Mesendoderm (in vitro differentiated cells): ENCODE results near the gene IRF4.

Experiments
- DNase-seq: peaks from one replicate; pipeline ENCODE4 v3.0.0; 2013
- H2AK5ac ChIP-seq: 2 replicates; pipeline ENCODE4 v1.6.1; 2013; ENCODE audit warnings: low read length, inconsistent platforms
- H2BK120ac ChIP-seq: 2 replicates; pipeline ENCODE4 v1.6.1; 2013; ENCODE audit warnings: low read depth, mild to moderate bottlenecking, low read length, moderate library complexity, mixed read lengths
- H2BK15ac ChIP-seq: replicated peaks from 2 replicates; pipeline ENCODE4 v1.6.1; 2013; ENCODE audit warnings: low read depth, mild to moderate bottlenecking, moderate library complexity
- H2BK5ac ChIP-seq: 2 replicates; pipeline ENCODE4 v1.6.1; 2013; ENCODE audit warnings: low read length, inconsistent platforms
- H3K18ac ChIP-seq: 2 replicates; pipeline ENCODE4 v1.6.1; 2013; ENCODE audit warnings: mild to moderate bottlenecking, low read length, mixed read lengths
- H3K23ac ChIP-seq: one replicate; pipeline ENCODE4 v1.6.1; 2013; ENCODE audit warnings: low read length
- H3K27ac ChIP-seq: 2 replicates; pipeline ENCODE4 v1.5.1; 2013; ENCODE audit warnings: low read depth, mild to moderate bottlenecking, inconsistent platforms, low read length, moderate library complexity
- H3K27me3 ChIP-seq: 2 replicates; pipeline ENCODE4 v1.6.1; 2013; ENCODE audit warnings: low read length, control low read depth, mild to moderate bottlenecking, inconsistent platforms; ENCODE audit not compliant: insufficient read depth, poor library complexity
- H3K36me3 ChIP-seq: 2 replicates; pipeline ENCODE4 v1.6.1; 2013; ENCODE audit warnings: low read length, inconsistent platforms; ENCODE audit not compliant: control insufficient read depth, insufficient read depth
- H3K4ac ChIP-seq: one replicate; pipeline ENCODE4 v1.6.1; 2013; ENCODE audit warnings: low read depth, mild to moderate bottlenecking, low read length, moderate library complexity
- H3K4me1 ChIP-seq: 2 replicates; pipeline ENCODE4 v1.6.1; 2013; ENCODE audit warnings: low read depth, low read length, inconsistent platforms; ENCODE audit not compliant: control insufficient read depth
- H3K4me2 ChIP-seq: 2 replicates; pipeline ENCODE4 v1.6.1; 2013; ENCODE audit warnings: low read length
- H3K4me3 ChIP-seq: 2 replicates; pipeline ENCODE4 v1.5.1; 2013; ENCODE audit warnings: mild to moderate bottlenecking, low read length
- H3K56ac ChIP-seq: one replicate; pipeline ENCODE4 v1.6.1; 2013; ENCODE audit warnings: low read length
- H3K79me1 ChIP-seq: 2 replicates; pipeline ENCODE4 v1.6.1; 2013; ENCODE audit warnings: low read length, inconsistent platforms
- H3K79me2 ChIP-seq: 2 replicates; pipeline ENCODE4 v1.6.1; 2013; ENCODE audit warnings: mild to moderate bottlenecking, low read length; ENCODE audit not compliant: control insufficient read depth, insufficient read depth
- H3K9ac ChIP-seq: 2 replicates; pipeline ENCODE4 v1.6.1; 2013; ENCODE audit warnings: low read length, inconsistent platforms
- H4K5ac ChIP-seq: one replicate; pipeline ENCODE4 v1.6.1; 2013; ENCODE audit warnings: low read length
- H4K8ac ChIP-seq: one replicate; pipeline ENCODE4 v1.6.1; 2013; ENCODE audit warnings: low read depth, mild to moderate bottlenecking, control low read depth, low read length, moderate library complexity
- WGBS: extraction: QIAGEN DNeasy Blood & Tissue Kit; methylation state at CpG from one replicate; pipeline ENCODE4 v1.1.7; 2013; ENCODE audit warnings: low lambda C conversion rate, missing lambda C conversion rate; ENCODE audit not compliant: insufficient coverage; ENCODE audit errors: extremely low coverage; 5-methylcytosine and 5-hydroxymethylcytosine counted together

Gene IRF4

GRCh38 chr6:344816-345340 lies 46.7 kb upstream of the IRF4 start:
- H4K5ac ChIP-seq, result no peak overlapping the region
- H3K79me2 ChIP-seq, result no peaks in the 10 kb centered on the region
- no peak overlapping the region for H3K27ac ChIP-seq
- H2BK5ac ChIP-seq, result no peak overlapping the region
- H3K4me3 ChIP-seq, result no peak overlapping the region
- H3K18ac ChIP-seq, result no peak overlapping the region
- DNase-seq, result no peak
- H3K4me2 ChIP-seq, result no peak overlapping the region
- no peak overlapping the region for H3K56ac ChIP-seq
- no peak overlapping the region for H2AK5ac ChIP-seq
- H3K4me1 ChIP-seq, result no peaks in the 10 kb centered on the region
- no peak overlapping the region for H3K9ac ChIP-seq
- WGBS, result no CpG with 5 or more reads among the region's 8 CpGs
- no peaks in the 10 kb centered on the region for H3K79me1 ChIP-seq
- H3K36me3 ChIP-seq, result no peaks in the 10 kb centered on the region
- H4K8ac ChIP-seq, result no peak overlapping the region
- no peak overlapping the region for H2BK120ac ChIP-seq
- no peak overlapping the region for H3K23ac ChIP-seq
- H2BK15ac ChIP-seq, result no peak overlapping the region
- no peaks in the 10 kb centered on the region for H3K27me3 ChIP-seq
- no peak overlapping the region for H3K4ac ChIP-seq

GRCh38 chr6:345747-346385 lies 45.7 kb upstream of the IRF4 start:
- Histone ChIP-seq H3K27me3 (no peaks in the 10 kb centered on the region), H3K79me2 (no peaks in the 10 kb centered on the region), H4K5ac (no peak overlapping the region), H2BK15ac (no peak overlapping the region), H3K4me3 (no peak overlapping the region), H3K23ac (no peak overlapping the region), H3K18ac (no peak overlapping the region), H3K4me1 (no peaks in the 10 kb centered on the region), H3K36me3 (no peaks in the 10 kb centered on the region), H4K8ac (no peak overlapping the region), H3K4me2 (no peak overlapping the region), H3K9ac (no peak overlapping the region), H2BK5ac (no peak overlapping the region), H3K4ac (no peak overlapping the region), H3K27ac (no peak overlapping the region), H2AK5ac (no peak overlapping the region), H3K56ac (no peak overlapping the region), H3K79me1 (no peaks in the 10 kb centered on the region), H2BK120ac (no peak overlapping the region)
- WGBS, result no CpG with 5 or more reads among the region's 17 CpGs
- no peak for DNase-seq

- no peak overlapping the region for H3K9ac ChIP-seq
- no peak overlapping the region for H4K5ac ChIP-seq
- no peak overlapping the region for H2BK5ac ChIP-seq
- no peak overlapping the region for H2BK15ac ChIP-seq
- H4K8ac ChIP-seq, result no peak overlapping the region
- no peak overlapping the region for H2AK5ac ChIP-seq
- no peak overlapping the region for H3K18ac ChIP-seq
- no peaks in the 10 kb centered on the region for H3K36me3 ChIP-seq
- H3K4me2 ChIP-seq, result no peak overlapping the region
- H3K23ac ChIP-seq, result no peak overlapping the region
- H3K79me2 ChIP-seq, result no peaks in the 10 kb centered on the region
- H3K56ac ChIP-seq, result no peak overlapping the region
- no peak overlapping the region for H3K4me3 ChIP-seq
- no peak overlapping the region for H3K27ac ChIP-seq
- no peak overlapping the region for H2BK120ac ChIP-seq
- no CpG with 5 or more reads among the region's 10 CpGs for WGBS
- no peak for DNase-seq
- no peaks in the 10 kb centered on the region for H3K79me1 ChIP-seq
- no peaks in the 10 kb centered on the region for H3K4me1 ChIP-seq
- no peak overlapping the region for H3K4ac ChIP-seq
- no peaks in the 10 kb centered on the region for H3K27me3 ChIP-seq
These were observed 45.0 kb upstream of the IRF4 start for GRCh38 chr6:346386-347030.

- H2BK120ac ChIP-seq, result no peak overlapping the region
- no peak overlapping the region for H3K27ac ChIP-seq
- H3K79me1 ChIP-seq, result no peaks in the 10 kb centered on the region
- H2BK15ac ChIP-seq, result no peak overlapping the region
- H3K4me2 ChIP-seq, result no peak overlapping the region
- H3K27me3 ChIP-seq, result no peaks in the 10 kb centered on the region
- no peak overlapping the region for H4K5ac ChIP-seq
- no peaks in the 10 kb centered on the region for H3K36me3 ChIP-seq
- DNase-seq, result no peak
- no peak overlapping the region for H3K18ac ChIP-seq
- H3K4me1 ChIP-seq, result no peaks in the 10 kb centered on the region
- no peak overlapping the region for H3K23ac ChIP-seq
- H3K56ac ChIP-seq, result no peak overlapping the region
- no peak overlapping the region for H3K4me3 ChIP-seq
- no CpG with 5 or more reads among the region's 4 CpGs for WGBS
- no peak overlapping the region for H4K8ac ChIP-seq
- no peak overlapping the region for H3K4ac ChIP-seq
- no peak overlapping the region for H2AK5ac ChIP-seq
- no peak overlapping the region for H2BK5ac ChIP-seq
- no peak overlapping the region for H3K9ac ChIP-seq
- H3K79me2 ChIP-seq, result no peaks in the 10 kb centered on the region
These were observed 44.3 kb upstream of the IRF4 start for GRCh38 chr6:347232-347631.

GRCh38 chr6:347951-348859 lies 43.3 kb upstream of the IRF4 start:
- peak overlapping the region; percentile 3 for H3K4me3 ChIP-seq
- no peaks in the 10 kb centered on the region for H3K36me3 ChIP-seq
- no peak overlapping the region for H3K9ac ChIP-seq
- H3K4me2 ChIP-seq, result no peak overlapping the region
- H3K27ac ChIP-seq, result no peak overlapping the region
- H2BK5ac ChIP-seq, result no peak overlapping the region
- H3K23ac ChIP-seq, result no peak overlapping the region
- H3K27me3 ChIP-seq, result no peaks in the 10 kb centered on the region
- no peaks in the 10 kb centered on the region for H3K79me2 ChIP-seq
- H4K8ac ChIP-seq, result no peak overlapping the region
- no peak overlapping the region for H2AK5ac ChIP-seq
- WGBS, result no CpG with 5 or more reads among the region's 27 CpGs
- no peaks in the 10 kb centered on the region for H3K79me1 ChIP-seq
- no peak overlapping the region for H3K18ac ChIP-seq
- no peak overlapping the region for H4K5ac ChIP-seq
- no peak overlapping the region for H3K4ac ChIP-seq
- no peaks in the 10 kb centered on the region for H3K4me1 ChIP-seq
- no peak overlapping the region for H2BK15ac ChIP-seq
- no peak overlapping the region for H2BK120ac ChIP-seq
- no peak overlapping the region for H3K56ac ChIP-seq
- no peak for DNase-seq
